ENCODE data around the gene CARMIL1.

CARMIL1 gene

DNA sequence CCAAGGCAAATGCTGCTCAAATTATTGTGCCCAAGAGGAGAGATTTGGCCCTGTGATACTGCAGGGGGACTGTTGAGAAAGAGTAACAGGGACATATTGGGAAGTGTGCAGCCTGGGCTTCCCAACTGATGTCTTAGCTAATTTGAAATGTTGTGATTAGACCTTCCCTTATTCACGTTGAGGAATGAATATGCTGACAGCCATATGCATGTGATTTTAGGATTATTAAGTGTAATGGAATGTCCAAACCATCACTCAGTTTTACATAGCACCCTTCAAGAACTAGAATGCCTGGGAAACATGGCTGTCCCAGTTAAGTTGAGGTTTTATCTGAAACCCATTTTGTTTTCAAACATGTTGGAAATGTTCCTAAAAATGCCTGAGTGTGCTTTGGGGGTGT lies 81.4 kb downstream of the CARMIL1 start:
- POLR2A ChIA-PET: no interaction called here
- TF ChIP-seq ZNF571 (tag by site-specific recombination; IDR thresholded peaks at IDR 0.05) (no peak), ZNF843 (tag by site-specific recombination; IDR thresholded peaks at IDR 0.05) (no peak)
- H3K4me3 ChIP-seq (ENCODE audit: low read depth, low read length): no peak overlapping the region
- no peak overlapping the region for H3K27ac ChIP-seq (ENCODE audit: extremely low read depth, low read depth, low read length)
- H3K36me3 ChIP-seq (ENCODE audit: control insufficient read depth in 2 of 2, insufficient read depth in 1 of 2, low read length in 2 of 2): no peaks in the 10 kb centered on the region
- peaks cover 11% of the 10 kb centered on the region for H3K4me1 ChIP-seq (ENCODE audit: control insufficient read depth, insufficient read depth, low read length)
- CTCF ChIA-PET: interaction anchor here (0.6 to 1.5 kb wide), 3 partner anchors 82 to 182 kb away, joined by 3 to 7 read pairs (median 3); partner anchors contain the start of gene CARMIL1
- H3K9me3 ChIP-seq (ENCODE audit: control insufficient read depth, insufficient read depth, low read depth, low read length): no peaks in the 10 kb centered on the region

DNA sequence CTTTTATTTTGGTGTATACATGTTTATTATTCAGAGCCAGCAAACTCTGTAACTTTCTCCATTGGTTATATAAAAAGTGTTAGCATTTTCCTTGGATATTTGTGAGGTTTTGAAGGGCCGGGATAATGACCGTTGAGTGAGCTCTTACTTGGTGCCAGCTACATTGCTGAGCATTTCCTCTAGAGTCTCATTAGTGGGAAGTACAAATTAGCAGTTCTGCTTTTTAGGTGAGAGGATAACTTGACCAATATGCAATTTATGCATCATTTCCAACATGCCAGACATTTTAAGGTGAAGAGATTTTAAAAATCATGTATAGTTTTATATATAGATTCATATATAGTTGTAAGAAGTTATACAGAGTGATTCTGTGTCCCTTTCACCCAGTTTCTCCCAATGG lies 84.3 kb downstream of the CARMIL1 start:
- no peaks in the 10 kb centered on the region for H3K36me3 ChIP-seq (ENCODE audit: control insufficient read depth in 2 of 2, insufficient read depth in 1 of 2, low read length in 2 of 2)
- TF ChIP-seq ZNF843 (tag by site-specific recombination; IDR thresholded peaks at IDR 0.05) (no peak), KLF16 (tag by site-specific recombination; IDR thresholded peaks at IDR 0.05) (no peak), ZNF510 (tag by site-specific recombination; IDR thresholded peaks at IDR 0.05; ENCODE audit: insufficient replicate concordance) (no peak), GLI4 (tag by site-specific recombination; IDR thresholded peaks at IDR 0.05) (no peak), ZFP41 (tag by site-specific recombination; IDR thresholded peaks at IDR 0.05; ENCODE audit: borderline replicate concordance) (no peak), SP7 (tag by site-specific recombination; IDR thresholded peaks at IDR 0.05) (no peak), ZBTB7A (tag by site-specific recombination; IDR thresholded peaks at IDR 0.05; ENCODE audit: low read depth) (no peak), ZNF394 (tag by site-specific recombination; IDR thresholded peaks at IDR 0.05; ENCODE audit: borderline replicate concordance) (no peak), ZNF391 (tag by site-specific recombination; IDR thresholded peaks at IDR 0.05; ENCODE audit: borderline replicate concordance, low read depth) (no peak)
- TF ChIP-seq, protein P1, sequence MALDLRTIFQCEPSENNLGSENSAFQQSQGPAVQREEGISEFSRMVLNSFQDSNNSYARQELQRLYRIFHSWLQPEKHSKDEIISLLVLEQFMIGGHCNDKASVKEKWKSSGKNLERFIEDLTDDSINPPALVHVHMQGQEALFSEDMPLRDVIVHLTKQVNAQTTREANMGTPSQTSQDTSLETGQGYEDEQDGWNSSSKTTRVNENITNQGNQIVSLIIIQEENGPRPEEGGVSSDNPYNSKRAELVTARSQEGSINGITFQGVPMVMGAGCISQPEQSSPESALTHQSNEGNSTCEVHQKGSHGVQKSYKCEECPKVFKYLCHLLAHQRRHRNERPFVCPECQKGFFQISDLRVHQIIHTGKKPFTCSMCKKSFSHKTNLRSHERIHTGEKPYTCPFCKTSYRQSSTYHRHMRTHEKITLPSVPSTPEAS (tag by site-specific recombination; IDR thresholded peaks at IDR 0.05): no peak
- TF ChIP-seq, protein P2, sequence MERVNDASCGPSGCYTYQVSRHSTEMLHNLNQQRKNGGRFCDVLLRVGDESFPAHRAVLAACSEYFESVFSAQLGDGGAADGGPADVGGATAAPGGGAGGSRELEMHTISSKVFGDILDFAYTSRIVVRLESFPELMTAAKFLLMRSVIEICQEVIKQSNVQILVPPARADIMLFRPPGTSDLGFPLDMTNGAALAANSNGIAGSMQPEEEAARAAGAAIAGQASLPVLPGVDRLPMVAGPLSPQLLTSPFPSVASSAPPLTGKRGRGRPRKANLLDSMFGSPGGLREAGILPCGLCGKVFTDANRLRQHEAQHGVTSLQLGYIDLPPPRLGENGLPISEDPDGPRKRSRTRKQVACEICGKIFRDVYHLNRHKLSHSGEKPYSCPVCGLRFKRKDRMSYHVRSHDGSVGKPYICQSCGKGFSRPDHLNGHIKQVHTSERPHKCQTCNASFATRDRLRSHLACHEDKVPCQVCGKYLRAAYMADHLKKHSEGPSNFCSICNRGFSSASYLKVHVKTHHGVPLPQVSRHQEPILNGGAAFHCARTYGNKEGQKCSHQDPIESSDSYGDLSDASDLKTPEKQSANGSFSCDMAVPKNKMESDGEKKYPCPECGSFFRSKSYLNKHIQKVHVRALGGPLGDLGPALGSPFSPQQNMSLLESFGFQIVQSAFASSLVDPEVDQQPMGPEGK (tag by site-specific recombination; IDR thresholded peaks at IDR 0.05): no peak
- TF ChIP-seq, protein P3, sequence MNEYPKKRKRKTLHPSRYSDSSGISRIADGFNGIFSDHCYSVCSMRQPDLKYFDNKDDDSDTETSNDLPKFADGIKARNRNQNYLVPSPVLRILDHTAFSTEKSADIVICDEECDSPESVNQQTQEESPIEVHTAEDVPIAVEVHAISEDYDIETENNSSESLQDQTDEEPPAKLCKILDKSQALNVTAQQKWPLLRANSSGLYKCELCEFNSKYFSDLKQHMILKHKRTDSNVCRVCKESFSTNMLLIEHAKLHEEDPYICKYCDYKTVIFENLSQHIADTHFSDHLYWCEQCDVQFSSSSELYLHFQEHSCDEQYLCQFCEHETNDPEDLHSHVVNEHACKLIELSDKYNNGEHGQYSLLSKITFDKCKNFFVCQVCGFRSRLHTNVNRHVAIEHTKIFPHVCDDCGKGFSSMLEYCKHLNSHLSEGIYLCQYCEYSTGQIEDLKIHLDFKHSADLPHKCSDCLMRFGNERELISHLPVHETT (tag by site-specific recombination; IDR thresholded peaks at IDR 0.05): no peak
- POLR2A ChIA-PET: no interaction called here
- no peaks in the 10 kb centered on the region for H3K9me3 ChIP-seq (ENCODE audit: control insufficient read depth, insufficient read depth, low read depth, low read length)
- no peak overlapping the region for H3K4me3 ChIP-seq (ENCODE audit: low read depth, low read length)
- CTCF ChIA-PET: no interaction called here
- peaks cover 13% of the 10 kb centered on the region for H3K4me1 ChIP-seq (ENCODE audit: control insufficient read depth, insufficient read depth, low read length)
- no peak overlapping the region for H3K27ac ChIP-seq (ENCODE audit: extremely low read depth, low read depth, low read length)

DNA sequence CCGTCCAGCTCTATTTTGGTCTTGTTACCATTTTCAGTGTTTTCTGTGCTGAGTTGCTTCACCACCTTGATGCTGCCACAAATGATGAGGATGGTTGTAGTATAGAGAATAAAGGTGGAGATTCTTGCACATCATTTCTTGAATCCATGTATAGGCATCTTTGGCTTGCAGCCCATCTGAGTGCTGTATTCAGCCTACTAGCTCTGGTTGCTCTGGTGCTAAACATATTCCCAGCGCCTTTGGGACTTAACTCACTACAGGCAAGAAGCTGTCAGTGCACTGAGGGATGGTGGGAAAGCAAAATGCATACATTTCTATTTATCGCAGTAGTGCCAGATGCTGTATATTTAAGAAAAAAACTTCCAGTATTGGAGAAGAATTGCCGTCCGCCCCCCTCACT lies 86.0 kb downstream of the CARMIL1 start:
- Histone ChIP-seq H3K4me1 (ENCODE audit: control insufficient read depth, insufficient read depth, low read length) (peaks cover 12% of the 10 kb centered on the region), H3K9me3 (ENCODE audit: control insufficient read depth, insufficient read depth, low read depth, low read length) (no peaks in the 10 kb centered on the region), H3K4me3 (ENCODE audit: low read depth, low read length) (no peak overlapping the region), H3K27ac (ENCODE audit: extremely low read depth, low read depth, low read length) (no peak overlapping the region), H3K36me3 (ENCODE audit: control insufficient read depth in 2 of 2, insufficient read depth in 1 of 2, low read length in 2 of 2) (no peaks in the 10 kb centered on the region)
- ChIA-PET CTCF (interaction anchor here (0.7 to 1.4 kb wide), 3 partner anchors 37 to 191 kb away, joined by 3 read pairs; no protein-coding TSS in a partner anchor), POLR2A (no interaction called here)
- TF ChIP-seq, protein P4, sequence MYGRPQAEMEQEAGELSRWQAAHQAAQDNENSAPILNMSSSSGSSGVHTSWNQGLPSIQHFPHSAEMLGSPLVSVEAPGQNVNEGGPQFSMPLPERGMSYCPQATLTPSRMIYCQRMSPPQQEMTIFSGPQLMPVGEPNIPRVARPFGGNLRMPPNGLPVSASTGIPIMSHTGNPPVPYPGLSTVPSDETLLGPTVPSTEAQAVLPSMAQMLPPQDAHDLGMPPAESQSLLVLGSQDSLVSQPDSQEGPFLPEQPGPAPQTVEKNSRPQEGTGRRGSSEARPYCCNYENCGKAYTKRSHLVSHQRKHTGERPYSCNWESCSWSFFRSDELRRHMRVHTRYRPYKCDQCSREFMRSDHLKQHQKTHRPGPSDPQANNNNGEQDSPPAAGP (tag by site-specific recombination; IDR thresholded peaks at IDR 0.05): no peak
- TF ChIP-seq SETDB1 (IDR thresholded peaks at IDR 0.05; ENCODE audit: insufficient read length, low read length): no peak
- TF ChIP-seq, protein P5, sequence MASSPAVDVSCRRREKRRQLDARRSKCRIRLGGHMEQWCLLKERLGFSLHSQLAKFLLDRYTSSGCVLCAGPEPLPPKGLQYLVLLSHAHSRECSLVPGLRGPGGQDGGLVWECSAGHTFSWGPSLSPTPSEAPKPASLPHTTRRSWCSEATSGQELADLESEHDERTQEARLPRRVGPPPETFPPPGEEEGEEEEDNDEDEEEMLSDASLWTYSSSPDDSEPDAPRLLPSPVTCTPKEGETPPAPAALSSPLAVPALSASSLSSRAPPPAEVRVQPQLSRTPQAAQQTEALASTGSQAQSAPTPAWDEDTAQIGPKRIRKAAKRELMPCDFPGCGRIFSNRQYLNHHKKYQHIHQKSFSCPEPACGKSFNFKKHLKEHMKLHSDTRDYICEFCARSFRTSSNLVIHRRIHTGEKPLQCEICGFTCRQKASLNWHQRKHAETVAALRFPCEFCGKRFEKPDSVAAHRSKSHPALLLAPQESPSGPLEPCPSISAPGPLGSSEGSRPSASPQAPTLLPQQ (tag by site-specific recombination; IDR thresholded peaks at IDR 0.05): no peak
- no peak for TF ChIP-seq ZNF292 (tag by site-specific recombination; IDR thresholded peaks at IDR 0.05; ENCODE audit: borderline replicate concordance, low read depth)
- TF ChIP-seq ZNF670 (tag by site-specific recombination; IDR thresholded peaks at IDR 0.05; ENCODE audit: low read depth): no peak
- no peak for TF ChIP-seq ZNF335 (tag by site-specific recombination; conservative IDR thresholded peaks at IDR 0.05)
- no peak for TF ChIP-seq KLF9 (tag by site-specific recombination; IDR thresholded peaks at IDR 0.05; ENCODE audit: low read depth)
- no peak for TF ChIP-seq ZNF623 (tag by site-specific recombination; IDR thresholded peaks at IDR 0.05)
- no peak for TF ChIP-seq KLF8 (tag by site-specific recombination; IDR thresholded peaks at IDR 0.05)
- TF ChIP-seq ZNF112 (tag by site-specific recombination; IDR thresholded peaks at IDR 0.05): no peak
- no peak for TF ChIP-seq ZSCAN23 (tag by site-specific recombination; IDR thresholded peaks at IDR 0.05)
- TF ChIP-seq ZNF404 (tag by site-specific recombination; IDR thresholded peaks at IDR 0.05): no peak
- TF ChIP-seq OVOL3 (tag by site-specific recombination; IDR thresholded peaks at IDR 0.05): no peak
- TF ChIP-seq ZNF558 (tag by site-specific recombination; IDR thresholded peaks at IDR 0.05): no peak
